ENCODE data around the gene NKX3-2.
"Not testable (repeated sequence)": the region's sequence is repeated elsewhere in the genome, so short reads cannot be mapped to it uniquely, and the experiment has no call there.

The NKX3-2 gene

DNA sequence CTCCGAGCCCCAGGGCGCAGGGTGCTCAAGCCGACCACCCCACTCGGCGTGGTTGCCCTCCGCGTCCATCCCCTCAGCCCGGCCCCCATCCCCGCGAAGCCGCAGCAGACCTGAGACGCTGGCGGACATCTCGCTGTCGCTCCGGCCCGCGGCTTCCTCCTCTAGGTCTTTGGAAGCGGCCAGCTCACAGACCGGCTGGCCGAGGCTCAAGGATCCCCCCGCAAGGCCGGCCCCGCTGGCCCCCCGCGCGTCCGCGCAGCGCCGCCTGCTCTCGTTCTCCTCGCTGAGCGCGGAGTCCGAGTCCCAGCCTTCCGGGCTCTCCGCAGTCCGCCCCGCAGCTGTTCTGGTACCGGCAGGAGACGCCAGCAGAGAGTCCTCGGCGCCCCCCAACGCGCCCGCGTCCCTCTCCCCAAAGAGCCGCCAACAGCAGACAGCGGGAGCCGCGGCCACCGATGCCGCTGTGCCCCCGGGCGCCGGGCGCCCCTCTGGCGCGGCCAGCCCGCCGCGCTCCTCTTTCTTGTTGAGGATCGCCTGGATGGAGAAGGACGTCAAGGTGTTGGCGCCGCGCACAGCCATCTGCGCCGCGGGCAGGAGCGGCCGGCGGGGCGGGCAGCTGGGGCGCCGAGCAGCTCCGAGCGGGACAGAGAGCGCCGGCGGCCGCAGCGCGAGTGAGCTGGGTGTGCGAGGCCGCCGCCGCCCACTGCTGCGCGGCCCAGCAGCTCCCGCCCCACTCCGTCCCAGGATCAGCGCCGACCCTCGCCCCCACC, at the start of gene NKX3-2:
Gene NKX3-2 (minus strand): TSS at position 670 of the 767 bp plus-strand sequence. CDS start 94 bp downstream, at position 576.
- DNase-seq (ENCODE audit: low spot score) = no peak

DNA sequence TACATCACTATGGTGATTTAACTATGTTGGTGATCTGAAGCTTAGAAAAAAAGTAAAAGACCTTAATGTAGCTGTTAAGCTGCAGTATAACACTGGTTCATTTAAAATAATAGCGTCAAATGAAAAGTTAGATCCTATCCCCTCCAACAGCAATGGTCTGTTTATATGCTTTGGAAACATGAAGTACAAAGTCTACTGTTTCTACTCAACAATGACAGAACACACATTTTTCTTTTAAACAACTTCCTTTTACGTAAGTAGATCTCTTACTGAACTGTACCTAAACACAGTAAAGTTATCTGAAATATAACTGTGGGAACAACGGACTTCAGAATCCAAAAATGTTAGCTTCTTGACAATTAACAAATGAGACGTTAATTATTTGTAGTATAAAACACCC, 47.9 kb upstream of the NKX3-2 start:
- DNase-seq (ENCODE audit: low spot score) = no peak

DNA sequence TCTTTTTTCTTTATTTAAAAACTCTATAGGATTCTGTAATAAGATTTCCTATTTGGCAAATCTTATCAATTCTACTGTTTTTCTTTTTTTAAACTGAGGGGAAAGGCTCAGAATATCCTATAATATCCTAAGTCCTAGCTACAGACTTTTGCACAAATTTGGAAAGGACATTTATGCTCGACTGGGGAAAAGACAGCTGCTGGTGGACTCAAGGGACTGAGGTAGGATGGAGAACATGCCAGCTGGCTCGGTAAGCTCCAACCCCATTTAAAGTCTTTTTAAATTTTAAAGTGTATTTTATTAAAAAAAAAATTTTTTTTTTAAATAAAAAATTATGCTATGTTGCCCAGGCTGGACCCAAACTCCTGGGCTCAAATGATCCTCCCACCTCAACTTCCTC, 46.5 kb upstream of the NKX3-2 start:
- DNase-seq (ENCODE audit: low spot score) = no peak

DNA sequence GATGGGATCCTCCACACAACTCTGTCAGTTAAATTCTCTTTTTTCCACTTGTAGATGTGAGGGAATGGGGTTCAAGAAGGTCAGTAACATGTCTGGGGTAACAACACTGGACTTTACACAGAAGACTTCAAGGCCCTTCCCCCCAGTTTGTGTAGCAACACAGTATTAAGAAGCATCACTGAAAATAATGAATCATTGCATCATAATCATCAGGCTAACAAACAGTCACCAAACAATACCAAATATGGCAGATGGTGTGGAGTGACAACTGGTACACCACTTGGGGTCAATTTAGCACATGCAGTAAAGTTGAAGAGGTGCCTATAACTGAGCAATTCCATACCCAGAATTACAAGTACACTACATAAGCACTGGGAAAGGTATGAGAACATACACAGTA, 44.6 kb upstream of the NKX3-2 start:
- DNase-seq (ENCODE audit: low spot score) = no peak

DNA sequence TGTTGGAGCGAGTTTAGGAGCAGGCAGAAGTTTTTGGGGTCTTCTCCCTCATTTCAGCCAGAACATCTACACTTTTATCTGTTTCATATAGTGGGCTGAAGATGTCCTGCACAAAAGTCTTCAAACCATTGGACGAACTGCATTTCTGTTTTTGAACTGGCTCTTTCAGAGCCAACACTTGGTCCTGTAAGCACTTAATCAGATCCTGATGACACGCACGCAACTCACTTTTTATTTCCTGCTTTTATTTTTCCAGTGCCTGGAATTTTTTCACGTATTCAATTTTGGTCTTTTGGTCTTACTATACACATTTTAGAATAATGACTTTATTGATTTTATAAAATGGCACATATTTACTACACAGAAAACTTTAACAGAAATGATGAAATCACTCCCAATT, 40.2 kb upstream of the NKX3-2 start:
- DNase-seq (ENCODE audit: low spot score) = no peak

DNA sequence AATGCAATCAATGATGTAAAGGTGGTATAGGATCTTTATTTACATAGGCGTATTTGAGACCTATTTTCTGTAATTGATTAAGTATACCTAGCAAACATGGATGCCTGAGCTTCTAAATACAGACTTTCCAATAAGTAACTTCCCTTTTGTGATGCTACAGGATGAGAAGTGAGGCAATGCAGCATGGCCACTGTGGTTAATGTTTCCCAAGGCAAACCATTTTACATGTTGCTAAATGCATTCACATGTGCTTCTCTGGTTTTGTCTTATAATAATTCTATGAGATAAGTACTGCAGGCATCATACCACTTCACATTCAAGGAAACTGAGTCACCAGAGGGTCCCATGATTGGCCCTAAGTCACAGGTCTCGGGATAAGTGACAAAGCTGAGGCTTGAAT, 35.7 kb upstream of the NKX3-2 start:
- no peak for DNase-seq (ENCODE audit: low spot score)

DNA sequence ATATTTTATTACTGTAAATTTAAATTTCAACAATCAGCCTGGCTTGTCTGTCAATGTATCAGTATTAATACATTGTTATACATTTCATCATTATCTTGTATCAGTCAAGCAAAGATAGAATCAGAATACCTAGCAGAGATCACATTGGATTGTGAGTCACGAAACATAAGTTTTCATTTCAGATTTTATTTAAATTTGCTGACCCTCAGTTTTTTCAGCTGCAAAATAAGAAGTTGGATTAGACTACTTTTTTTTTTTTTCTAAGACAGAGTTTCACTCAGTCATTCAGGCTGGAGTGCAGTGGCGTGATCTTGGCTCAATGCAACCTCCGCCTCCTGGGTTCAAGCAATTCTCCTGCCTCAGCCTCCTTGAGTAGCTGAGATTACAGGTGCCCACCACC, 33.4 kb upstream of the NKX3-2 start:
- no peak for DNase-seq (ENCODE audit: low spot score)

DNA sequence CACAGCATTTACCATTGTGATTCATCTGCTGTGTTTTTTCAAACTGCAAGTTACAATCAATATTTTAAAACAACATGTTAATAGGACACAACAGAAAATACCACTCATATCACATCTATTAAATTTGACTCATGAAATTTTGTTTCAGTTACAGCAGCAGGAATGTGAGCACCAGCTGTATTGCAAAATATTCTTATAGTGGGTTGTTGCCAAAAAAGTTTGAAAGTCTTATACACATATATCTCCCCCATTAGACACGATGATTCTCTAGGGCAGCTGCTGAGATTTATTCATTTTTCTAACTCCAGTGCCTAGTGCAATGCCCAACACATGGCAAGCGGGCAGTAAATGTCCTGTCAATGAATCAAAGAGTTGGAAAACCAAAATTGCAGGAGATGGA, 26.6 kb upstream of the NKX3-2 start:
- DNase-seq (ENCODE audit: low spot score) = no peak

DNA sequence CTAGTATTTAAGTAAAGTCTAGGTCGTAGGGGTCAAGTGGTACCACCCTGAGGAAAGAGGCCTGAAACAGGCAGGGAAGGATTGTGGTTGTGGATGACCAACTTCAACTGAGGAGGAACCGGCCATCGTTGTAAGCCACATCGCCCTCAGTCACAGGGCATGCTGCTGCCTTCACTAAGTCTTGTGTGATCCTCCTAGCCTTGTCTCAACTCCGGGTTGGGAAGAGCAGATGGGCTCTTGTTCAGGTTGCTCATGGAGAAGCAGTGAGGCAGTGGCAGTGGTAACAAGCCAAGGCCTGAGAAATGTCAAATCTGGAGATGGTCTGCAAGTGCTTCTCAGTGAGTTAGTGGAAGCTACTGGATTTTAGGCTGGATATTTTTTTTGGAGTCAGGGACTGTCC, 22.8 kb upstream of the NKX3-2 start:
- no peak for DNase-seq (ENCODE audit: low spot score)

DNA sequence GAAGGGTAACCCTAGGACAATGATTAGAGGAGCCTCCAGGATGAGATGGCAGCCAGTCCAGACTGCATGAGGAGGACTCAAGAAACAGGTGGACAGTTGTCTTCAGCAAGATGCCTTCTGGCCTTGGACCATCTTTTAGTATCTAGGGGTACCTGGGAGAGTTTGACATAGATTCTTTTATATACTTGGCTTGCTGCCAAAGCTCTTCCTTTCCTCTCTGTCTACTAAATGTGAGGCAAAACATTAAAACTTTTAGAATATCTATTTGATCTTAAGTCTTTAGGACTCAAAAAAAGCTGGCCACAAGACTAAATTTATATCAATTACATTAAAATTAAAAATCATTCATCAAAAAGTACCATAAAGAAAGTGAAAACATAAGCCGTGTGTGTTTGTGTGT, 18.6 kb upstream of the NKX3-2 start:
- no peak for DNase-seq (ENCODE audit: low spot score)

DNA sequence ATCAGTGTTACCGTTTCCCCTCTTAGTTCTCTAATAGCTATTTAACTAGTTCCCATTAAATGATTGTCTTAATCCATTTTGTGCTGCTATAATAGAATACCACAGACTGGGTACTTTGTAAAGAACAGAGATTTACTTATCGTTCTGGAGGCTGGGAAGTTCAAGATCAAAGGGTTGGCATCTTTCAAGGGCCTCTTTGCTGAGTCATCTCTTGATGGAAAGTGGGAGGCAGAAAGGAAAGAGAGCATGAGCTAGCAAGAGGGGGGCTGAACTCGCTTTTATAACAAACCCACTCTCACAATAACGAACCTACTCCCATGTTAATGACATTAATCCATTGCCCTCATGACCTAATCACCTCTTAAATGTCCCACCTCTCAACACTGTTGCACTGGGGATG, 17.4 kb upstream of the NKX3-2 start:
- DNase-seq (ENCODE audit: low spot score) = no peak

DNA sequence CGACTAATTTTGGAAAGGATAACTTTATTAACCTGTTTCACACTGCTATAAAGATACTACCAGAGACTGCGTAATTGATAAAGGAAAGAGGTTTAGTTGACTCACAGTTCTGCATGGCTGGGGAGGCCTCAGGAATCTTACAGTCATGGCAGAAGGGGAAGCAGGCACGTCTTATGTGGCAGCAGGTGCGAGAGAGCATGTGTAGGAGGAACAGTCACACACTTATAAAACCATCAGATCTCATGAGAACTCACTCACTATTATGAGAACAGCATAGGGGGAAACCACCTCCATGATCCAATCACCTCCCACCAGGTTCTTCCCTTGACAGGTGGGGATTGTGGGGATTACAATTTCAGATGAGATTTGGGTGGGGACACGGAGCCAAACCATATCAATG, 15.8 kb upstream of the NKX3-2 start:
- not testable (repeated sequence) for DNase-seq (ENCODE audit: low spot score)

DNA sequence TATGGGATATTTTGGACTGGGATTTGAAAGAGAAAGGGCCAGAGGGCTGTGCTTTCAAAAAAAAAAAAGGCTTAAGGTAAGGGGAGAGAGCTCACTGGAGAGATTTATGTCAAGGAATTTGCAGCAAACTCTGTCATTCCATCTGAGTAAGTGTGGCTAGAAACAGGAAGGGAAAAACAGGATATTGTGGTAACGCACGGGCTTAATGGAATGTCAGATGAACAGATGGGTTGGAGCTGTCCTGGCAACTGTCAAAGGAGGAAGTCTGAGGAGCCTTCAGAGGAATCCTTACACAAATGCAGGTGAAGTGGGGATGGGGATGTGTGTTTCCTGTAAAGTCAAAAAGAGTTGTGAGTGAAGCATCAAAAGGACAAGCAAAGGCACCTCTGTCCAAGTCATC, 15.1 kb upstream of the NKX3-2 start:
- no peak for DNase-seq (ENCODE audit: low spot score)

DNA sequence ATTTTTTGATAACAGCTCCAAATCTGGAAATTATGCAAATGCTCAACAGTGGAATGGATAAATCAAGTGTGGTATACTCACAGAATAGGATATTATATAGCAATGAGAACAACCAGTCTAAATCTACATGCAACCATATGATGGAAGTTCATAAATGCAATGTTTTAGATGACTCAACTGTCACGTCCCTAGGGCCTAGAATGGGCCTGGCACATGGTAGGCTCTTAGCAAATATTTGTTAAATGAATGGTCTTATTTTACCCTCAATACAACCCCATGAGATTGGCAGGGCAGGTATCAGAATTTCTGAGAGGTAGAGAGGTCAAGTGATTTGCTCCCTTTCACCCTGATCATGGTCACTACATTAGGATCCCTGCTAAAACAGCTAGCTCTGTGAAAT, 14.6 kb upstream of the NKX3-2 start:
- DNase-seq (ENCODE audit: low spot score) = no peak

DNA sequence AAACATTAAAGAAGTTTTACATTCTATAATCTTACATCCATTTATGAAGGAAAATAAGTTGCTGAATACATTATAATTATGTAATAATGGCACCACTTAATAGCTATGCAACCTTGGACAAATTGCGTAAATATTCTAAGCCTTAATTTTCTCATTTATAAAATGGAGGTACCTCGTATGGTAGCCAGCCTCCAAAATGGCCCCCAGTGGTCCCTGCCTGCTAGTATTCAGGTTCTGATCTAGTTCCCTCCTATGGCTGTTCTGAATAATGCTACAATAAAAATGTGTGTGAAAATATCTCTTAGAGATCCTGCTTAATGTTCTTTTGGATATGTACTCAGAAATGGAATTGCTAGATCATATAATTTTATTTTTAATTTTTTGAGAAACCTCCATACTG, 11.0 kb upstream of the NKX3-2 start:
- no peak for DNase-seq (ENCODE audit: low spot score)

DNA sequence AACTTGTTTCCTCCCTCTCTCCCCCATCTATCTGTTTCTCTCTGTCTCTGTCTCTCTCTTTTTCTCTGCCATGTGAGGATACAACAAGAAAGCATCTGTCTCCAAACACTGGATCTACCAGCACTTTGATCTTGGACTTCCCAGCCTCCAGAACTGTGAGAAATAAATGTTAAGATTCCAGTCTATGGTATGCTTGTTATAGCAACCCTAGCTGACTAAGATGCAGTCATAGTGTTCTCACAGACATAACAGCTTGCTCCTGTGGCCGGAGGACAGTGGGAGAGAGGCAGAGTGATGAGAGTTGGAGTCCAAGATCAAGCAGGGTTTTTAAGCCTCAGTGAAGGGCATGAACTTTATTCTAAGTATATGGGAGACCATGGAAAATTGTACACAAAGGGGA, 8.8 kb upstream of the NKX3-2 start:
- no peak for DNase-seq (ENCODE audit: low spot score)

DNA sequence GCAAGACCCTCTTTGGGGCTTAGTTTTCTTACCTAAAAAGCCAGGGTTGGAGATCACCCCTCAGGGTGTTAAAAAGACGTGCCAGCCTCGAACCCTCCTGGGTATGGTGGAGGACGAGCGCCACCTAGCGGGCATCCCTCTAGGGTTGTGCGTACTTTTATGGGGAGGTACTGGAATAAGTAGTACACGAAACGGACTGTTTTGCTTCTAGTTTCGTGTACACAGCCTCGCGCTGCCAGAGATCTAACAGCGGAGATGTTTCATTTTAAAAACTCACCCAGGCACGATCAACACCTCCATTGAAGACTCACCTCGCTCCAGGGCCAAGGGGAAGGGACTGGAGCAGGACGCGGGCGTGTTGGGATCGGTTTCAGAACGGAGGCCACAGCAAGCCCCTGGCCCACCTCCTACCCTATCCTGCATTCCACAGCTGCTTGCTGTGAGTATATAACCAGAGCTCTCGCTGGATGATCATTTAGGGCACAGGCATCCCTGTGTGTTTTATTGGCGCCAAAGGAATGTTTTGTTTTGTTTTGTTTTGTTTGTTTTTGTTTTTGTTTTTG, 4.8 kb upstream of the NKX3-2 start:
- peak; percentile 85 for DNase-seq (ENCODE audit: low spot score)

DNA sequence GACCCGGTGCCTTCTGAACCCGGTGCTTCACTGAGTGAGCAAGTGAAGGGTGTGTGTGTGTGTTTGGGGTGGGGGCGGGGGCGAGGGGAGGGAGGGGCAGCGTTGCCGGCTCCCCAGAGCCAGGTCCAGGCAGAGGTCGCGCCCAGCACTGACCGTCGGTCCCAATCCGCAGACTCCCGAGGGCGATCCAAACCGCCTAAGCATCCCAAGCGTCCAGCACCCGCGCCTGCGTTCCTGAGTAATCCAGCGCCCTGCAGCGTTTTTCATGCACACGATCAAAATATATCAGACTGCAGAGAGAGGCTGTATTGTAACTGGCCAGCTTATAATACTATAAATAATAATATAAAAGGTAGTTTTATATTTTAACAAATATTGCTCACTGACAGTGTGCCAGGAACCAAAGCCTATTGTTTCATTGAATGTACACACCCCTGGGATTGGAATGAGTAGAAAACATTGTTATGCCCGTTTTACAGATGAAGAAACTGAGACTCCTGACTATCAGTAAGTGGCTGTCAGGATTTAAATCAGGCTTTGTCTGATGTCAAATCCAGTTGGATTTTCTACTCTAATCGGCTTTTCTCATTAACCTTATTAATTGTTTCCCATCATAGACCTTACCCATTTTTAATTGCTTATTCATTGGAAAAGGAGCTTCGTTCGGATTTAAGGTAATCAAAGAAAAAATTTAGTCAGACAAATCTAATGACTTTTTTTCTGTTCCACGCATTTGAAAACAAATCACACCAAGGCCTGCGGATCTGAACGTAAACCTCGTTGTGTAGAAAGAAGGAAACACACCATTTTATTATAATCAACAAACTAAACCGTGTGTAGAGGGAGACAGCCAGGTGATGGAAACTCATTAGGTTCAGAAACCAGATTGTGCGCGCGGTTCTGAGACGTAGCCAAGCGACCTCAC, 4.0 kb upstream of the NKX3-2 start:
- DNase-seq (ENCODE audit: low spot score) = no peak

DNA sequence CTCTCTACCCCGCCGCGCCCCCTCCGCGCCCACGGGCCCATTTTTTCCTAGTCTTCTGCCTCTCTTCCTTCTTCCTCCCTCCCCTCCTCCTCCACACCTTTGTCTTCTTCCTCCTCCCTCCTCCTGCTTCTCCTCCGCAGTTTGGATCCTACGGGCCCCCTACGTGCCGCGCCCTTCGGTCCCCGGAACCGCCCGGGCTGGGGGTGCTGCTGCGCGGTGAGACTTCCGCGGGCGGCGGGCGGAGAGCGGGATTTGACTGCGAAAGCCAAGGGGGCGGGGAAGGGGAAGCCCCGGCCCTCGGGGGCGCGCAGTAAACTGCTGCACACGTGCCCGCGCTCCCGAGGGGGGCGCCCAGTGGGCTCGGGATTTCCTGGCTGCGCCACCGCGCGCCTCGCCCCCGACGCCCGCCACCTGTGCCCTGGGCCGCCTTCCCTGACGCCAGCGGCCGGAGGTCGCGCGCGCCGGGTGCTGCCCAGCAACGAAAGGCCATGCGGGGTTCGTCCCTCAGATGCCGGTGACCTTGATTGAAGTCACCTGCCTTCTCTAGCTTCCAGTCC, 3.3 kb upstream of the NKX3-2 start:
- no peak for DNase-seq (ENCODE audit: low spot score)

DNA sequence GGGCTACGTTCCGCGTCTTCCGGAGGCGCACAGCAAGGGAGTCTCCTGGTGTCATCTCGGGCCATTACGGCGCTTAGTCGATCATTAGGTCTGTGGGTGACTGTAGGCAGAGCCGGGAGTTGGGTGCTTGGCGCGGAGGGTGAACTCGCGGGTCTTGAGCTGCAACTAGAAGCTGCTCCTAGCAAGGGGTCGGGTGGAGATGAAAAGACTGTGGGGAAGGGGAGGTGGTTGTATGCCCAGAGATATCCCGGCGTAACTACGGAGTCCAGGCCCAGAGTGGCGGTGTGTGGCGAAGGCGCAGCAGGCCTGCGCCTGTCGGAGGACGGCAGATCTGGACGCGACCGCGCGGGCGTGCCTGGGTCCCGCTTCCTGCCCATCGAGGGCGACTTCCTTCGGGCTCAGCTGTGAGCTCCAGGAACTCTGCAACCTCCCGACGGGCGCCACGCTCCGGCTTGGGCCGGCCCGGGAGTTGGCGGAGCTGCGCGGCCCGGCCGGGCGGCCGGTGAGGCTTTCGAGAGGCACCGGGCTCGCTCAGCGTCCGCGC, 2.7 kb upstream of the NKX3-2 start:
- DNase-seq (ENCODE audit: low spot score) = no peak

DNA sequence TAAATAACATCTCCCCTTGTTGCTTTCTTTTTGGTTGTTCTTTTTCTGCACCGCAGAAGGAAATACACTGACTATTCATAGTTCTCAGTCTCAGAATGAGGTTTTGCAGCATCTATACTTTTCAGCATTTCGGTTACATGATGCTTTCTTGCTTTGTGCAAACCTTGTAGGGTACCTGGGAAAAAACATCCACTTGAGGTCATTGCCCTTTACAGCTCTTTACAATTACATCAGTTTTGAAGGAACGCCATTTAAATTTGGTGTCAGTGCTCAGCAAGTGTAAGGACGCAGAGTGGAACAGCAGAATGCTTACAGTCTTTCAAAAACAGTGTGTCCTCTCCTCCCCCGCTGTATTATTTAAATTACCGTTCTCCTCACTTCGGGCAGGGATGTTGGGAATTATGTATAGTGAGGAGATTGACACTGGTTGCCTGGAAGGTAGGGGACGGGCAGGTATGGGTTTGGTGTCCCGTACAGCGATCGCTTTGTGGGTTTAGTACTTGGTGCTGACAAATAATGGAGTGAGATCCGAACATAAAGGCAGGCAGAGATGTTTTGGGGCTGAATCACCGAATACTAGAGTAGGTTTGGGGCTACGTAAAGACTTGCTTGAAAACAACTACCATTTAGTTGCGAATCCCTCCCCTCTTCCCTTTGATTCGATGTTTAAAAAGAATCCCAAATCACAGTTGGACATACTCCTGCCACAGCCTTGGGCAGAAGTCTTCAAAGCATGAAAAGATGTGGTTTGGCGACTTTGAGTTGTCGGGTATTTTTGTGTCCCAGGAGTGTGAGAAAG, 2.0 kb upstream of the NKX3-2 start:
- no peak for DNase-seq (ENCODE audit: low spot score)

DNA sequence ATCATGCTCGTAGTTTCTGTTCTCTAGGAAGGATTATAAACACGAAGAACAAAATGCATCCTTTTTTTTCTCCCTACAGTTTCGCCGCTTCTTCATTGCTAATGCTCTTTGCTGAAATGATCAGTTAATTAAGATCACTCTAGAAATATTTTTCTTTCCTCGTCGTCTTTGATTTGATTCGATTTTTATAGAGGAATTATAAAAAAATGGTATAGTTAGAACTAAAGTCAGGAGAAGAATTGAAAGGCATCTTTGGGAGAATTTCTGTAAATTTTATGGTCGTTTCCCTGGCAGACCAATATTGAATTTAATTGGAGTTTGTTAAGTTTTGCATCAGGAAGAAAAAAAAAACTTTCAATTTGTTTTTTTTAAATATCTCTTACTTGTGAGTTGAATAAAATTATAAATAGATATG, 1.1 kb upstream of the NKX3-2 start:
- DNase-seq (ENCODE audit: low spot score) = no peak

Data from left forelimb (tissue), 1 donor.